Left ventricle myocardium inferior (tissue), 1 donor: Measurements from ENCODE around the gene CRIP3. TPM values are rescaled to one million over a fixed set of nuclear protein-coding genes. Genes with fewer than 3 reads are reported as not detected.

Source experiments
- DNase-seq: peaks from one replicate; pipeline ENCODE4 v3.0.0-alpha.2; 2020
- H3K27ac ChIP-seq: fragments of 200-600 bp; replicated peaks from 2 replicates; pipeline ENCODE4 v1.8.0; 2021
- H3K27me3 ChIP-seq: fragments of 200-600 bp; 2 replicates; pipeline ENCODE4 v1.8.0; 2021; ENCODE audit warnings: low read depth
- H3K36me3 ChIP-seq: fragments of 200-600 bp; 2 replicates; pipeline ENCODE4 v1.8.0; 2021
- H3K4me1 ChIP-seq: fragments of 200-600 bp; 2 replicates; pipeline ENCODE4 v1.8.0; 2021
- H3K4me3 ChIP-seq: fragments of 200-600 bp; 2 replicates; pipeline ENCODE4 v1.8.0; 2021; ENCODE audit warnings: mild to moderate bottlenecking, moderate library complexity
- H3K9me3 ChIP-seq: fragments of 200-600 bp; replicated peaks from 2 replicates; pipeline ENCODE4 v1.8.0; 2021
- CTCF ChIP-seq: fragments of 200-600 bp; IDR thresholded peaks from 2 replicates; pipeline ENCODE4 v1.8.0; 2021; ENCODE audit warnings: antibody characterized with exemption, mild to moderate bottlenecking, borderline replicate concordance
- intact Hi-C: fragments of 100-400 bp; cut with micrococcal nuclease; formaldehyde crosslinking; loops from one replicate; pipeline ENCODE4 v1.11.0; 2022
- total RNA-seq: library from RNA; stranded (reverse); fragmentation: NEBNext Ultra II Directional; extraction: Animal tissue kit (Norgen Biotek cat#: 25700); gene quantifications from one replicate; pipeline ENCODE4 v1.2.1, GENCODE V29; 2021
- donor health status: DM: no; HTN: yes; CAD: no; lungs with severe emphysema.

Gene CRIP3
- total RNA-seq, 1 donor from 2014 or later: 42.3 TPM

GRCh38 chr6:43292341-43292740 lies 16.3 kb downstream of the CRIP3 start:
- intact Hi-C loops: no loop called here
- no peaks in the 10 kb centered on the region for H3K36me3 ChIP-seq
- DNase-seq: no peak
- H3K4me3 ChIP-seq: no peak overlapping the region
- H3K27me3 ChIP-seq: no peaks in the 10 kb centered on the region
- peaks cover 3% of the 10 kb centered on the region for H3K4me1 ChIP-seq
- TF ChIP-seq CTCF: no peak
- H3K9me3 ChIP-seq: no peaks in the 10 kb centered on the region
- H3K27ac ChIP-seq: no peak overlapping the region

- no peak overlapping the region for H3K4me3 ChIP-seq
- H3K27ac ChIP-seq: no peak overlapping the region
- no peaks in the 10 kb centered on the region for H3K9me3 ChIP-seq
- no peak for TF ChIP-seq CTCF
- no peak for DNase-seq
- H3K36me3 ChIP-seq: no peaks in the 10 kb centered on the region
- no peaks in the 10 kb centered on the region for H3K4me1 ChIP-seq
- intact Hi-C loops: no loop called here
- H3K27me3 ChIP-seq: no peaks in the 10 kb centered on the region
Measured at GRCh38 chr6:43291708-43292107, 16.9 kb downstream of the CRIP3 start.

- Histone ChIP-seq H3K27me3 (peaks cover 4% of the 10 kb centered on the region), H3K4me1 (no peaks in the 10 kb centered on the region), H3K27ac (no peak overlapping the region), H3K36me3 (no peaks in the 10 kb centered on the region), H3K4me3 (no peak overlapping the region), H3K9me3 (no peaks in the 10 kb centered on the region)
- intact Hi-C loops: no loop called here
- DNase-seq: no peak
- no peak for TF ChIP-seq CTCF
Measured at GRCh38 chr6:43290905-43291355, 17.7 kb downstream of the CRIP3 start.

GRCh38 chr6:43290339-43290904 lies 18.2 kb downstream of the CRIP3 start:
- Histone ChIP-seq H3K27me3 (peaks cover 9% of the 10 kb centered on the region), H3K4me1 (no peaks in the 10 kb centered on the region), H3K9me3 (no peaks in the 10 kb centered on the region), H3K36me3 (no peaks in the 10 kb centered on the region), H3K27ac (no peak overlapping the region), H3K4me3 (no peak overlapping the region)
- no peak for TF ChIP-seq CTCF
- no peak for DNase-seq
- intact Hi-C loops: no loop called here

- intact Hi-C loops: no loop called here
- H3K9me3 ChIP-seq: no peaks in the 10 kb centered on the region
- H3K4me3 ChIP-seq: no peak overlapping the region
- no peaks in the 10 kb centered on the region for H3K4me1 ChIP-seq
- no peaks in the 10 kb centered on the region for H3K36me3 ChIP-seq
- peaks cover 33% of the 10 kb centered on the region for H3K27me3 ChIP-seq
- no peak overlapping the region for H3K27ac ChIP-seq
- TF ChIP-seq CTCF: no peak
- no peak for DNase-seq
Measured at GRCh38 chr6:43287717-43288679, 20.6 kb downstream of the CRIP3 start.
